Measurements from ENCODE around the gene ERP44.
A peak's percentile ranks its signal among the peaks of the same experiment; 100 is the strongest.
"Not testable (repeated sequence)": the region's sequence is repeated elsewhere in the genome, so short reads cannot be mapped to it uniquely, and the experiment has no call there.

ERP44 gene

DNA sequence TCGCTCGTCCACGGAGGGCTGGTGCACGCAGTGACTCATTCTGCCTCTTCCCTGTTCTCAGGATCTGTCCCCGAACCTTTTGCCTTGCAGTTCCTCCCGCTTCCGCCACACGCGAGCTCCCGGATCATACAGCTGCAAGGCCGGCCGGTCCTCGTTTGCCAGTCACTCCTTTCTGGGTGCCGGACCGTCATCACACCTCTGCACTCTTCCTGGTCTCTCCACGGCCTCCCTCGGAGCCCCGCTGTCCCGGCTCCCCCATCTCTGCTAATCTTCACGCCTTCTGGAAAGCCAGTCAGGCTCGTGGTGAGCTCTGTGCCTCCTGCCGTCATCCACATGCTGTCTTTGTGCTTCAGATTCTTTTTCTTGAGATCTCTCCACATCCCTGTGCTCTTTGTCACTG is 100.5 kb downstream of the ERP44 start:
- Histone ChIP-seq H3K36me3 (ENCODE audit: control insufficient read depth, low read depth, low read length) (no peaks in the 10 kb centered on the region), H3K4me3 (ENCODE audit: low read length) (no peak overlapping the region), H3K4me1 (ENCODE audit: control insufficient read depth, low read depth, low read length) (no peaks in the 10 kb centered on the region), H3K9ac (ENCODE audit: low read length) (no peak overlapping the region), H3K9me3 (ENCODE audit: control insufficient read depth, low read depth, low read length) (no peaks in the 10 kb centered on the region), H3K27me3 (ENCODE audit: control insufficient read depth, insufficient read depth, low read length) (no peaks in the 10 kb centered on the region), H3K27ac (ENCODE audit: low read length) (no peak overlapping the region)

DNA sequence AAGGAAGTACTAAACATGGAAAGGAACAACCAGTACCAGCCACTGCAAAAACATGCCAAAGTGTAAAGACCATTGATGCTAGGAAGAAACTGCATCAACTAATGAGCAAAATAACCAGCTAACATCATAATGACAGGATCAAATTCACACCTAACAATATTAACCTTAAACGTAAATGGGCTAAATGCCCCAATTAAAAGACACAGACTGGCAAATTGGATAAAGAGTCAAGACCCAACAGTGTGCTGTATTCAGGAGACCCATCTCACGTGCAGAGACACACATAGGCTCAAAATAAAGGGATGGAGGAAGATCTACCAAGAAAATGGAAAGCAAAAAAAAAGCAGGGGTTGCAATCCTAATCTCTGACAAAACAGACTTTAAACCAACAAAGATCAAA is 108.3 kb downstream of the ERP44 start:
- H3K9me3 ChIP-seq (ENCODE audit: control insufficient read depth, low read depth, low read length); H3K27me3 ChIP-seq (ENCODE audit: control insufficient read depth, insufficient read depth, low read length); H3K9ac ChIP-seq (ENCODE audit: low read length); H3K27ac ChIP-seq (ENCODE audit: low read length); H3K36me3 ChIP-seq (ENCODE audit: control insufficient read depth, low read depth, low read length); H3K4me3 ChIP-seq (ENCODE audit: low read length): not testable (repeated sequence)
- H3K4me1 ChIP-seq (ENCODE audit: control insufficient read depth, low read depth, low read length): peaks cover 14% of the 10 kb centered on the region

DNA sequence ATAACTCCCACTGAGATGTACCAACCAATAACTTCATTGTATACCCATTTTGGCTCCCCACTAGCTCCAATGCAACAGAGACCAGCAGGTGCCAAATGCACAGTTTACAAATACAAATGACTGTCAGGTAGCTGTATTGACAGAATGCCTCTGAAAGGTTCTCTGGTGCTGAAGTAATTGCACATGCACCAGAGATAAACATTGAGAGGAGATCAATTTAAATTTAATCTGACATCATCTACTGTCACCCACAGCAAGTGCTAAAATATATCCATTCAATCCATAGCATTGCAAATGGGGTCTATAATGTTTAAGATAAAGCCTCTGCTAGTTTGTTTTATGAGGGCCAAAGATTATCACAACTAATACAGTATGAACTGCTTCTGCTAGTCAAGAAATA is 112.2 kb downstream of the ERP44 start:
- H3K9ac ChIP-seq (ENCODE audit: low read length): no peak overlapping the region
- no peak overlapping the region for H3K4me3 ChIP-seq (ENCODE audit: low read length)
- H3K27ac ChIP-seq (ENCODE audit: low read length): no peak overlapping the region
- H3K9me3 ChIP-seq (ENCODE audit: control insufficient read depth, low read depth, low read length): no peaks in the 10 kb centered on the region
- no peaks in the 10 kb centered on the region for H3K27me3 ChIP-seq (ENCODE audit: control insufficient read depth, insufficient read depth, low read length)
- no peaks in the 10 kb centered on the region for H3K36me3 ChIP-seq (ENCODE audit: control insufficient read depth, low read depth, low read length)
- peaks cover 16% of the 10 kb centered on the region for H3K4me1 ChIP-seq (ENCODE audit: control insufficient read depth, low read depth, low read length)

DNA sequence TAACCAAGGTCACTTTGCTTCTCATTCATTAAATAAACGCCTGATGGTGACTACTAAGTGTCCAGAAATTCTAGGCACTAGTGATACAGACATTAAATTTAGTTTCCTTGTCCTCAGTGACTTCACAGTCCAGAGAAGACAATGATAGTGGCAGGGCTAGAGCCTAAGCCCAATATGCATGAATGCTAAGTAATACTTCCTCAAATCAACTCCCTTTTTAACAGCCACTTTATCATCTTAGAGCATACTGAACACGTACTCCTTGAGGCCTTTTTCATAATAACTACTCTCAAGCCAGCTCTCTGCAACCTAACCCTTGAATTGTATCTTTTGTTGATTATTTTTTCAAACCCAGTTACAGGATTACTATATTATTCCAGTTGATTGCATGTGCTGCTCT is 118.2 kb downstream of the ERP44 start:
- Histone ChIP-seq H3K27me3 (ENCODE audit: control insufficient read depth, insufficient read depth, low read length) (no peaks in the 10 kb centered on the region), H3K4me1 (ENCODE audit: control insufficient read depth, low read depth, low read length) (peaks cover 3% of the 10 kb centered on the region), H3K36me3 (ENCODE audit: control insufficient read depth, low read depth, low read length) (no peaks in the 10 kb centered on the region)

DNA sequence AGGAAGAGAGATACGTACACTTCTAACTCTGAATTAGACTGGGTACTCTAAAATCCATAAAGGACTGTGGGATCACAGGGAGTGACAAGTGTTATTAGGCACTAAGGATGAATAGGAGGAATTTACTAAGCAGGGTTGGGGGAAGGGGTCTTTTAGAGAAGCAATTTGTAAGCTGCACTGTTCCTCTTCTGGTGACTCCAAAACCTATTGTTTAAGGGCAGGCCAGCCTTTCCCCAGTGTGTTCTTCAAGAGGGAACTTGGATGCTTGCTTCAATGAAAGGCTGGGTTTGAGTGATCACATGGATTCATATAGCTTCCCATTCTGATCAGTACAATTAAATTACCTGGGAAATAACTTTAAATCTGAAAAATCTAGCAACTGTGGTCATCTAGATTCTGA is 120.6 kb downstream of the ERP44 start:
- Histone ChIP-seq H3K36me3 (ENCODE audit: control insufficient read depth, low read depth, low read length) (no peaks in the 10 kb centered on the region), H3K9ac (ENCODE audit: low read length) (no peak overlapping the region), H3K9me3 (ENCODE audit: control insufficient read depth, low read depth, low read length) (no peaks in the 10 kb centered on the region), H3K27ac (ENCODE audit: low read length) (no peak overlapping the region), H3K27me3 (ENCODE audit: control insufficient read depth, insufficient read depth, low read length) (no peaks in the 10 kb centered on the region), H3K4me1 (ENCODE audit: control insufficient read depth, low read depth, low read length) (no peaks in the 10 kb centered on the region), H3K4me3 (ENCODE audit: low read length) (no peak overlapping the region)

More for the DNA sequence above, 118.2 kb downstream of the ERP44 start:
- Histone ChIP-seq H3K4me3 (ENCODE audit: low read length) (no peak overlapping the region), H3K9me3 (ENCODE audit: control insufficient read depth, low read depth, low read length) (no peaks in the 10 kb centered on the region), H3K9ac (ENCODE audit: low read length) (no peak overlapping the region), H3K27ac (ENCODE audit: low read length) (no peak overlapping the region)

DNA sequence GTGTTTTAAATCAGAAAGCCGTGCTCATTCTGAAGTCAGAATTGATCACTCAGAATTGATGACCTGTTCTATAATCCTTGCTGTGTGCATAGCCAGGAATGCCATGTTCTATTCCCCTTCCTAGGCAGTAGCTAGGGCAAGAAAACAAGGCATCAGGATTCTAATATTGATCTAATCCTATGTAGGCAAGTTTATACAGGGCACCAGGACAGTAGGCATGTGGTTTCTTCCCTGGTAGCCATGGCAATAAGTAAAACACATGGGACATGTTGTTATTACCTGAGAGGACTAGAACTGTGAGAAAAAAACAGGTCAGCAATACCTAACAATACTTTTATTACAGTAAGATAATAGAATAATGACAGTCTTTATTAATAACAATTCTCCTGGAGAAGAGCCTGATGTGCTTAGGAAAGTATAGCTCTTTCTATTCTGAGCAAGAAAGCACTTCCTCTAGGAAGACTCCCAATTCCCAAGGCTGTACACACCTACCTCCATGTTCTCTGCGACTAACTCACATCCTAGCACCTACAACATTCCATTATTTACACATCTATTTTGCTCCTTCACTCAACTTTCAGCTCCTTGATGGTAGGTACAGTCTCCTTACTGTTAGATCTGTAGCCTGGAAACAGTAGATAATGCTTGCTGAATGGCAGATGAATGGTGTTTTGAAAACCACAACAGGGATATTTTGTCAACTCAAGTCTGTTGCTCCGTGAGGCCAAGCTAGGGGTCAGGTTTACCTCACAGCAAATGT is 121.6 kb downstream of the ERP44 start:
- H3K36me3 ChIP-seq (ENCODE audit: control insufficient read depth, low read depth, low read length): no peaks in the 10 kb centered on the region
- no peak overlapping the region for H3K27ac ChIP-seq (ENCODE audit: low read length)
- H3K27me3 ChIP-seq (ENCODE audit: control insufficient read depth, insufficient read depth, low read length): no peaks in the 10 kb centered on the region
- no peaks in the 10 kb centered on the region for H3K4me1 ChIP-seq (ENCODE audit: control insufficient read depth, low read depth, low read length)
- no peaks in the 10 kb centered on the region for H3K9me3 ChIP-seq (ENCODE audit: control insufficient read depth, low read depth, low read length)
- H3K9ac ChIP-seq (ENCODE audit: low read length): no peak overlapping the region
- no peak overlapping the region for H3K4me3 ChIP-seq (ENCODE audit: low read length)

DNA sequence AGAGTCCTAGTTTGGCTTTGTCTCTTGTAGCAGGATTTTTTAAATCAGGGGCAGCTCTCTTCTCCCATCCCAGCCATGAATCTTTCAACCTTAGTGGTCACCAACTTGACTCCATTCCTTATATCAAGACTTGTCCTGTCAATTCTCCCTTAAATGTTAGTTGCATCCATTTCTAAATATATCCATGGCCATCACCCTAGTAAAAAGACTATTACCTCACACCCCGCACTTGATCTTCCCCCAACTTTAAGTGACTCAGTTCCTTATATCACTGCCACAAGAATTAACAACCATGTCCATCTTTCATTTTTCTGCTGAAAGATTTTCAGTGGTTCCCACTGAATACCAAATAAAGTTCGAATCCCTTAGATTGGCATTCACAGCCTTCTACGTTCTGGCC is 125.3 kb downstream of the ERP44 start:
- no peaks in the 10 kb centered on the region for H3K27me3 ChIP-seq (ENCODE audit: control insufficient read depth, insufficient read depth, low read length)
- H3K4me3 ChIP-seq (ENCODE audit: low read length): no peak overlapping the region
- no peak overlapping the region for H3K9ac ChIP-seq (ENCODE audit: low read length)
- no peaks in the 10 kb centered on the region for H3K9me3 ChIP-seq (ENCODE audit: control insufficient read depth, low read depth, low read length)
- peaks cover 2% of the 10 kb centered on the region for H3K4me1 ChIP-seq (ENCODE audit: control insufficient read depth, low read depth, low read length)
- H3K27ac ChIP-seq (ENCODE audit: low read length): no peak overlapping the region
- H3K36me3 ChIP-seq (ENCODE audit: control insufficient read depth, low read depth, low read length): no peaks in the 10 kb centered on the region

DNA sequence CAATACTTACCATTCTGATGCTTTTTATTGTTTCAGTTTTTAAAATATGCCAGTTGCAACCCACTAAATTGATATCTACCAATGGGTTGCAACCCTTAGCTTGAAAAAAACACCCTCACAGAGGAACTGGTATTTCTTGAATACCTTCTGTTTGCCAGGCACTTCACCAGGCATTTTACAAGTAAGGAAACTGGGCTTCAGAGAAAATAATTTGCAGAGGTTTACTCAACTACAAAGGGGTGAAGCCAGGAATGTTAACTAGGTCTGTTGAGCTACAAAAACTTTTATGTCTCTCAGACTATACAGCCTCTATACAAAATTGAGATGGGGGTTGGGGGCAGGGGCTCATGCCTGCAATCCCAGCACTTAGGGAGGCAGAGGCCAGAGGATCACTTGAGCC is 127.4 kb downstream of the ERP44 start:
- Histone ChIP-seq H3K9me3 (ENCODE audit: control insufficient read depth, low read depth, low read length) (no peaks in the 10 kb centered on the region), H3K9ac (ENCODE audit: low read length) (no peak overlapping the region), H3K36me3 (ENCODE audit: control insufficient read depth, low read depth, low read length) (no peaks in the 10 kb centered on the region), H3K27ac (ENCODE audit: low read length) (no peak overlapping the region), H3K4me1 (ENCODE audit: control insufficient read depth, low read depth, low read length) (peaks cover 22% of the 10 kb centered on the region), H3K27me3 (ENCODE audit: control insufficient read depth, insufficient read depth, low read length) (no peaks in the 10 kb centered on the region), H3K4me3 (ENCODE audit: low read length) (no peak overlapping the region)

DNA sequence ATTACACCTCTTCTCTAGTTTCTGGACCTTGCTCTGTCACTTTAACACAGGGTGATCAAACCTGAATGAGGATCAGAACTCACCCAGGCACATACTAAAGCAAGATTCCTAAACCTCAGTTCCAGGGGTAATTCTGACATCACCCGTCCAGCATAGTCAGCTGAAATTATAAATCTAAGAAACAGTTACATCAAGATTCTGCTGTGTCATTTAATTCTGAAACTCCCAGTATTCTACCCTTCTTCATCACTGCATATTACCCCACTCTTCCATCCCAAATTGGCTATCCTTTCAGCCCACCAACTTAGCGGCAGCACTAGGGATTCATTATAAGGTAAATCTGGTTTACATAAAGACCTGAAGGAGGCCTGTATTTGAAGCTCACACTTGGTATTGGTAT is 128.3 kb downstream of the ERP44 start:
- Histone ChIP-seq H3K4me3 (ENCODE audit: low read length) (no peak overlapping the region), H3K4me1 (ENCODE audit: control insufficient read depth, low read depth, low read length) (peaks cover 26% of the 10 kb centered on the region), H3K36me3 (ENCODE audit: control insufficient read depth, low read depth, low read length) (no peaks in the 10 kb centered on the region), H3K27me3 (ENCODE audit: control insufficient read depth, insufficient read depth, low read length) (no peaks in the 10 kb centered on the region), H3K9ac (ENCODE audit: low read length) (no peak overlapping the region), H3K27ac (ENCODE audit: low read length) (no peak overlapping the region), H3K9me3 (ENCODE audit: control insufficient read depth, low read depth, low read length) (no peaks in the 10 kb centered on the region)

DNA sequence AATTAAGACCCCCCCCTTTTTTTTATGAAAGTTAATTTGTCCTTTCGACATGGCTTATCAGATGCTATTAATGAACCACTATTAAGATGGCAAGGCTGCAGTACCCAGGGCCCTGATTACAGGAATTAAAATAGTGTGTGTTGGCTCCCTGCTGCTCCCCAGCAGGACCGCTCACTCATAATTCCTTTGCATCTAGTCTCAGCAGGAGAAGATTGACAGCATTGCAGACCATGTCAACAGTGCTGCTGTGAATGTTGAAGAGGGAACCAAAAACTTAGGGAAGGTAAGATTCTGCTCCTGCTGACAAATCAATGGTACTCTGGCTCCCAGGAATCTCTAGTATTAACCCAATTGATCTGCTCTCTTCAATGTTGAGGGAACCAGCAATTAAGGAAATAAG is 131.3 kb downstream of the ERP44 start:
- Histone ChIP-seq H3K27me3 (ENCODE audit: control insufficient read depth, insufficient read depth, low read length) (no peaks in the 10 kb centered on the region), H3K9me3 (ENCODE audit: control insufficient read depth, low read depth, low read length) (no peaks in the 10 kb centered on the region), H3K27ac (ENCODE audit: low read length) (no peak overlapping the region), H3K36me3 (ENCODE audit: control insufficient read depth, low read depth, low read length) (no peaks in the 10 kb centered on the region), H3K9ac (ENCODE audit: low read length) (no peak overlapping the region), H3K4me1 (ENCODE audit: control insufficient read depth, low read depth, low read length) (peaks cover 26% of the 10 kb centered on the region), H3K4me3 (ENCODE audit: low read length) (peak overlapping the region; percentile 8)

DNA sequence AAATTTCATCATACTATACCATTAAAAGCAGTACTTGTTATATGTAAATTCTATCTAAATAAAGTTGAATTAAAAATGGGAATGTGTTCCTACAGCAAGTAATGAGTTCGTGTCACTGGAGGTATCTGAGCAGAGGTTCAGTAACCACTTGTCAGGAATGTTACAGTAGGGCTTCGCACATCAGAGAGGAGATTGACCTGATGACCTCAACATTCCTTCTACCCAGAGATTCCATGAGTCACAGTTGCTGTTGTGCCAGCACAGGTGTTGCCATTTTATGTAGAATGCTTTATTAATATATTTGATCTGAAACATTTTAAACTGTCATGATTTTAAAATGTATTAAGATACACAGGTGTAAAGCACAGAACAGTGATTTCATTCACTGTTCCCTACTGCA is 132.1 kb downstream of the ERP44 start:
- Histone ChIP-seq H3K36me3 (ENCODE audit: control insufficient read depth, low read depth, low read length) (no peaks in the 10 kb centered on the region), H3K9me3 (ENCODE audit: control insufficient read depth, low read depth, low read length) (no peaks in the 10 kb centered on the region), H3K9ac (ENCODE audit: low read length) (no peak overlapping the region), H3K27ac (ENCODE audit: low read length) (no peak overlapping the region), H3K4me1 (ENCODE audit: control insufficient read depth, low read depth, low read length) (peaks cover 26% of the 10 kb centered on the region), H3K4me3 (ENCODE audit: low read length) (peak overlapping the region; percentile 8), H3K27me3 (ENCODE audit: control insufficient read depth, insufficient read depth, low read length) (no peaks in the 10 kb centered on the region)

DNA sequence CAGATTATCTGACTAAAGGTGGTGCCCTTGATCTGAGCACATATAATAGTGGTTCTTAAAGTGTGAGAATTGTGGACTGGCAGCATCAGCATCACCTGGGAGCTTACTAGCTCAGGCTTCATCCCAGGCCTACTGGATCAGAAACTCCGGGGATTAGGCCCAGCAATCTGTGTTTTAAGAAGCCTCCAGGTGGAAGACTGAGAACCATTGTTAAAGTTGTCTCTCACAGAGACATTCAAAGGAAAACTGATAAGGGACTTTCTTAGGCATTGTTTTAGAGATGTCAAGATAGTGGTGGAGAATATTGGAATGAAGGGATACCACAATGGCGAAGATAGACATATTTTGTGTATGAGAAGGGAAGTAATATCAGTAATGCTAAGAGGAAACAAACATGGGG is 132.8 kb downstream of the ERP44 start:
- Histone ChIP-seq H3K9me3 (ENCODE audit: control insufficient read depth, low read depth, low read length) (no peaks in the 10 kb centered on the region), H3K27me3 (ENCODE audit: control insufficient read depth, insufficient read depth, low read length) (no peaks in the 10 kb centered on the region), H3K27ac (ENCODE audit: low read length) (no peak overlapping the region), H3K4me3 (ENCODE audit: low read length) (no peak overlapping the region), H3K4me1 (ENCODE audit: control insufficient read depth, low read depth, low read length) (peaks cover 26% of the 10 kb centered on the region), H3K9ac (ENCODE audit: low read length) (no peak overlapping the region), H3K36me3 (ENCODE audit: control insufficient read depth, low read depth, low read length) (no peaks in the 10 kb centered on the region)

All from iPS-18a (cell line).